WI38 (cell line): Measurements from ENCODE around the gene MOV10L1.

Source experiments
- H3K4me3 ChIP-seq: 2 replicates; pipeline ENCODE4 v1.5.1; 2011; ENCODE audit warnings: low read depth, mild to moderate bottlenecking, control low read depth, low read length
- TF ChIP-seq, protein P1 (sequence below): IDR thresholded peaks from 2 replicates; pipeline ENCODE4 v1.5.1; 2012; ENCODE audit warnings: low read depth, mild to moderate bottlenecking, control low read depth, low read length

The MOV10L1 gene

DNA sequence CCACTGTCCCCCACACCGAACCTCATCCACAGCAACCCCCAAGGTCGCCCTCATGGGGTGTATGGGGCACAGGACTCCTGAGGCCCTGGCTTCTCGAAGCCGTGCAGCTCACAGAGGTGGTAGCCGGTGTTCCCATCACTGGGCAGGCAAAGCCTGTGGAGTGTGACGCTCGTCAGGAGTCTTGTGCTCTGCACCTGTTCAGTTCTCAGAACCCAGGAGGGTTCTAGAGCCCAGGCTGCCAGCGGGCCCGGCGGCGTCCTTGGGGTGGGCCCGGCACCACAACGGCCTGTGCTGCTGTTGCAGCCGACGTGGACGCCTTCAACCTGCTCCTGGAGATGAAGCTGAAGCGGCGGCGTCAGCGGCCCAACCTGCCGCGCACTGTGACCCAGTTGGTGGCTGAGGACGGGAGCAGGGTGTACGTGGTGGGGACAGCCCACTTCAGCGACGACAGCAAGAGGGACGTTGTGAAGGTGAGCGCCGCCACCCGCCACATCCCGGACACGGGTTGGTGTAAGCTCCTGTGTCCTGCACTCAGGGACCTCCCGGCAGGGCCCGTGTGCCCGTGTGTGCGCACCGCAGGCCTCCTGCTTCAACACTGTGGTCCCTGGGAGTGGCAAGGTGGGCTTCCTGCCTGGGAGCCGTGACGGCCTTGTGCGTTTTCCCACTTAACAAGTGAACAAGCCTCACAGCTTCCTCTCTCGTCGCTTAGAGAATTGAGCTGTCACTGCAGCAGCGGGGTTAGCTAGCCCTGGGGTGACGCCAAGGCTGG, 104.4 kb downstream of the MOV10L1 start:
- TF ChIP-seq, protein P1, sequence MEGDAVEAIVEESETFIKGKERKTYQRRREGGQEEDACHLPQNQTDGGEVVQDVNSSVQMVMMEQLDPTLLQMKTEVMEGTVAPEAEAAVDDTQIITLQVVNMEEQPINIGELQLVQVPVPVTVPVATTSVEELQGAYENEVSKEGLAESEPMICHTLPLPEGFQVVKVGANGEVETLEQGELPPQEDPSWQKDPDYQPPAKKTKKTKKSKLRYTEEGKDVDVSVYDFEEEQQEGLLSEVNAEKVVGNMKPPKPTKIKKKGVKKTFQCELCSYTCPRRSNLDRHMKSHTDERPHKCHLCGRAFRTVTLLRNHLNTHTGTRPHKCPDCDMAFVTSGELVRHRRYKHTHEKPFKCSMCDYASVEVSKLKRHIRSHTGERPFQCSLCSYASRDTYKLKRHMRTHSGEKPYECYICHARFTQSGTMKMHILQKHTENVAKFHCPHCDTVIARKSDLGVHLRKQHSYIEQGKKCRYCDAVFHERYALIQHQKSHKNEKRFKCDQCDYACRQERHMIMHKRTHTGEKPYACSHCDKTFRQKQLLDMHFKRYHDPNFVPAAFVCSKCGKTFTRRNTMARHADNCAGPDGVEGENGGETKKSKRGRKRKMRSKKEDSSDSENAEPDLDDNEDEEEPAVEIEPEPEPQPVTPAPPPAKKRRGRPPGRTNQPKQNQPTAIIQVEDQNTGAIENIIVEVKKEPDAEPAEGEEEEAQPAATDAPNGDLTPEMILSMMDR, result no peak
- H3K4me3 ChIP-seq, result no peak overlapping the region

DNA sequence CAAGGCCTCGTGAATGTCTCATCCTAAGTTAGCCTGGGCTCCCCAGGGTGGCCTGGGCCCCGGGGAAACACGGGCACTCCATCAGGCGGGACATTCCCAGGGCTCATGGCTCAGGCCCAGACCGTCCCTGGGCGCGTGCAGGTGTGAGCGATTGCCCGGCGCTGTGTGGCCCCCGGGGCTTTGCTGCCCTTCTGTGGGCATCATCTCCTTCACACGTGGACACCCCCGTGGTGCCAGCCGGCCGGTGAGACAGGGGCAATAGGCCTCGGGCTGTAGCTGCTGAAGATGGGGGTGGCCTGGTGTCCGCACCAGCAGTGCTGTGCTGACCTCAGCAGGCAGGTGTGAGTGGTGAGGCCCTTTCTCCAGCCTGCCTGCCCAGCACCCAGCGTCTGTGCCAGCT, 106.5 kb downstream of the MOV10L1 start:
- no peak overlapping the region for H3K4me3 ChIP-seq
- TF ChIP-seq, protein P1, result no peak

DNA sequence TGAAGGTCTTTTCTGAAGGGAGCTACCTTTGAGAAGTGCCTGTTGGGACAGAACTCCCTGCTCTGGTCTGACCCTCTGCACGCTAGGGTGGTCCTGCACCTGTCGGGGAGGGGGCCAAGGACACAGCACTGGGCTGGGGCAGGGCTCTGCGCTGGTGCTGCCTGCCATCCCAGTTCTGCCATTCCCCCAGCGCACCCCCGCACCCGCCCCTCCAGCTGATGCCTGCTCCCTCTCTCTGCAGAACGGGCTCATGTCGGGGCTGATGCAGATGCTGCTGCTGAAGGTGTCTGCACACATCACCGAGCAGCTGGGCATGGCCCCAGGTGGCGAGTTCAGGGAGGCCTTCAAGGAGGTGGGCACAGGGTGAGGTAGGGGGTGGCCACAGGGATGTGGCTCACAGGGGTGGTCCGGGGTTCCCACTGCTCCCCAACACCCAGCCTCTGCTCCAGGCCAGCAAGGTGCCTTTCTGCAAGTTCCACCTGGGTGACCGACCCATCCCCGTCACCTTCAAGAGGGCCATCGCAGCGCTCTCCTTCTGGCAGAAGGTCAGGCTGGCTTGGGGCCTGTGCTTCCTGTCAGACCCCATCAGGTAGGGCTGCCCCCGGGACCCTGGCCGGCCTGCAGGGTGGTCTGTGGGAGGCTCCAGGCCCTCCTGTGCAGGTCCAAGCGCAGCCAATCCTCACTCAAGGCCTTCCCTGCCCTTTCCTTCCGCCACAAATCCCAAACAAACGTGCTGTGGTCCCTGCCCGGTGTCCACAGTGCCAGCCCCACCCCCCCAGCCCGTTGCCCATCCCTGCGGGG, 107.4 kb downstream of the MOV10L1 start:
- no peak overlapping the region for H3K4me3 ChIP-seq
- TF ChIP-seq, protein P1, result no peak

DNA sequence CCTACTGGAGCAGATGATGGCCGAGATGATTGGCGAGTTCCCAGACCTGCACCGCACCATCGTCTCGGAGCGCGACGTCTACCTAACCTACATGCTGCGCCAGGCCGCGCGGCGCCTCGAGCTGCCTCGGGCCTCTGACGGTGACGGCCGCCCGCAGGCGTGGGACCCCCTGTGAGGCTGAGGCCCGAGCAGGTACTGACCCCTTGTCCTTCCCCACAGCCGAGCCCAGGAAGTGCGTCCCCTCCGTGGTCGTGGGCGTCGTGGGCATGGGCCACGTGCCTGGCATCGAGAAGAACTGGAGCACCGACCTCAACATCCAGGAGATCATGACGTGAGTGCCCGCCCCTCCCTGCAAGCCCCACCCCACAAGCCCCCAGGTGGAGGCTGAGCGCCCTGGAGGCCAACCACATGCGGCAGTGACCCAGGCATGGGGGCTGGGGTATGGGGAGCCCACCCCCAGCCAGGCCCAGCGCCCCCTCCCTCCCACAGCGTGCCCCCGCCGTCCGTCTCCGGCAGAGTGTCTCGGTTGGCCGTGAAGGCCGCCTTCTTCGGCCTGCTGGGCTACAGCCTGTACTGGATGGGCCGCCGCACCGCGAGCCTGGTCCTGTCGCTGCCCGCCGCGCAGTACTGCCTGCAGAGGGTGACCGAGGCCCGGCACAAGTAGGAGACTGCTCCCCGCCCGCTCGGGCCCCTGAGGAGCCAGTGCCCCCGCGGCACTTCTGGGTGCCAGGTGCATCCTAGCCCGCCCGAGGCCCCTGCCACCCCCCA, 108.2 kb downstream of the MOV10L1 start:
- TF ChIP-seq, protein P1, result no peak
- H3K4me3 ChIP-seq, result no peak overlapping the region

DNA sequence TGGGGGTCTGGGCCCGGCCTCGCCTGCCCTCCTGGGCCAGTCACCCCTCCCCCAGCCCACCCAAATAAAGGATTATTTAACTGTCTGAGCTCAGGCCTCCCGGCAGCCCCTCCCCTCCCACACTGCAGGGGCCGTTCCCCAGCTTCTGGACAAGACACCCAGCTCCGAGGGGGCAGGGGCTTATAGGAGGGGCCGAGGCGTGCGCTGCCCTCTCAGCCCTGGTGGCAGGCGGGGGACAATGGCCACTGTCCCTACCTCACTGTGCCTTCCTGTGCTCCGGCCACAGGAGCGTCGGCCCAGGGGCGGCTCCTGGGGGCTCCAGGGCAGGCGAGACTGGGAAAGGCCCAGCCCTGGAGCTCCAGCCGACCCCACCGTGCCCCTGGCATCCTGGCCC, 108.8 kb downstream of the MOV10L1 start:
- TF ChIP-seq, protein P1, result no peak
- no peak overlapping the region for H3K4me3 ChIP-seq

DNA sequence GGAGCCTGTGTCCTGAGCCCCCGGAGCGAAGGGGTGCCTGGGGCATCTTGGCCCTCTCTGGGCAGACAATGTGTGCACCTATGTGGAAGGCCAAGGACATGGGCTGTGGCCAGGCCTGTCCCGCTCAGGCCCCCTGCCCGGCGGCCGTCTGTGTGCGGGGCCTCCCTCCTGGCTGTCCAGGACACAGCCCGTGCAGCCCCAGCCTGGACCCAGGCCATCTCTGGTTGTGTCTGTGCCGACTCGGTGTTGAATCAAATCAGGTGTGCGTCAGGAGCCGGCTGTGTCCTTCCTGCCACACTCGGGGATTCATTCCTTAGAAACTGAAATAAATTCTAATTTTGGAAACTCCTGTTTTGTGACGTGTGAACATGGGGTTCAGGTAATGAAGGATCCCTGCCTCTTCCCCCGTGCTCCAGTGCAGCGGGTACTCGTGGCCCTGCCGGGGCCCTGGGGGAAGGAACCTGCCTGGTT, 109.5 kb downstream of the MOV10L1 start:
- TF ChIP-seq, protein P1, result no peak
- H3K4me3 ChIP-seq, result no peak overlapping the region
